Hematopoietic multipotent progenitor cell treated with erythropoietin and hydrocortisone succinate and interleukin-3 and kit ligand, for 17 days (in vitro differentiated cells): Measurements from ENCODE around the gene DUSP10.

Experiments
- DNase-seq: peaks from one replicate; pipeline ENCODE4 v3.0.0-alpha.2; 2015; ENCODE audit warnings: low spot score

The DUSP10 gene

DNA sequence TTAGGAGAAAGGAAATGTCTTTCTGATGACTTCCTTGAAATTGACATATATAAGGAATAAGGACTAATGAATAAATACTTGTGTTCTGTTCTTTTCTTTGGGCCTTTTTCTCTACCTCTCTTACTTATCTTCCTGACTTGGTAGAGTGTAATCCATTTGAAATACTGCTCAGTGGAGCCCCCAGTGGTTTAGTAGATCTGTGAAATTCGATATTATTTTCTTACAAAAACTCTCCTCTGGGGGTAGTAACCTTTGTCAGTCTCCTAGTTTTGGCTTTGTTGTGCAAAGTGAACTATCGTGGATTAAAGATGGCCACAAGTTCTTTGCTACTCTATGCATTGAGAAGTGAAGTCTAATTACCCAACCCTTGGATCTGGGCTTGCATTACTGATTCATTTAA is 48.8 kb downstream of the DUSP10 start:
- no peak for DNase-seq

DNA sequence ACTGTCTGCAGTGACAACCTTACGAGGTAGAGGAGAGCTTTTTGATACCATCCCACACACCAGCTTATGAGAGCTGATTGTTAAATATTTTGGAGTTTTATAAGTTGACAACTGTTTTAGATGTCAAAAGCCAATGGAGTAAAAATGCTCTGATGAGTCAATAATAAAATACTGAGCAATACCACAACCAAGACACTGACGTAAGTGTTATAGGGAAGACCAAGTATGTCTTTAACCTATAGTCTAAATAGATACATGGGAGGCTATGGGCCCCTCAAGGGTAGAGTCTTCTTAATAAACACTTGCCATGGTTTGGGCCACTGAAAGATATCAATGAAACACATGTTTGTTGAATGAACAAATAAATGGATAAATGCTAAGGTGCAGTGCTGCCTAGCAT is 49.2 kb downstream of the DUSP10 start:
- no peak for DNase-seq

DNA sequence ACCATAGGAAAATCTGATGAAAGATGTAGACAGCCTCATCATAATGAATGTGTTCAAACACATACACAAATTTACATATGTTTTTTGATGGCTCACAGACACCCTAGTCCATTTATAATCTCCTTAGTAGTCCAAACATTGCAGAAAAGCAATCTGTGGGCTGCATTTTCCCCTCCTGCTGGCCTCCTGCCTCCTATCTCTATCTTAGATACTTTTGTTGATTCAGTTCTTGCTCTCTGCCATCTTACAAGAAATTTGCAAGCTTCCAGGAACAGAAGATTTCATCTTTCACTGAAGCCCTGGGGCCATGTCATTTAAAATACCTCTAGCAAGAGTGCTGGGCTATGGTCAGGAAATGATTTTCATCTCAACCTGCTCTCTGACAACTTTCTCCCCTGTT is 50.6 kb downstream of the DUSP10 start:
- DNase-seq = no peak

GRCh38 chr1:221690858-221691257 is 51.0 kb downstream of the DUSP10 start:
- no peak for DNase-seq

- DNase-seq = no peak
Measured at GRCh38 chr1:221689138-221689537, 52.8 kb downstream of the DUSP10 start.

- no peak for DNase-seq
Measured at GRCh38 chr1:221688488-221688843, 53.4 kb downstream of the DUSP10 start.

DNA sequence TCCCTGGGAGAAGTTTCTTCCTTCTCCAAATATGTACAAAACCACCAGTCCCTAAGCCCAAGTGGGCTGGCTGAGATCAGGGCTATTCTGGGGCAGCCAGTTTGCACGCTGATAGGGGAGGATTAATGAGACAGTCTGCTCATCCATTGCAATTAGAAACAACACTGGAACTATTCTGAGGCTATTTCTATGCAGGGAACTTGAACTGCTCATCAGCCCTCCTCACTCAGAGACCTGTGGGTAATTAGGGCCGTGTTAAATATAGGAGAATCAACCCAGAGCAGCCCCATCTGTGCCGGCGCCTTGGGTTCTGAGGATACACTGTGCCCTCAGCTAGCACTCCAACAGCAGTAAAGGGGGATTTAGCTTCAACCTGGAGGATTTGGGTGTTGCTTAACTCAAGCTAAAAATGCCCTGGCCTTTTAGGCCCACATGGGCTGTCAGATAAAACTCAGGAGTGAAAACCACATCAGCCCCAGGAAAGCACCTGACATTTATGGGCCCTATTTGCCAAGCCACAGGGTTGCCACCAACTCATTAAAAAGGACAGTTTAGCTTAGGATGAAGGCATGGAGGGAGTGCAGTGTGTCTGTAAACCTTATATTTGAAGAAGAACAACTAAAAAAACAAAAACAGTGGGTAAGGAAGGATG is 53.9 kb downstream of the DUSP10 start:
- DNase-seq = no peak

DNA sequence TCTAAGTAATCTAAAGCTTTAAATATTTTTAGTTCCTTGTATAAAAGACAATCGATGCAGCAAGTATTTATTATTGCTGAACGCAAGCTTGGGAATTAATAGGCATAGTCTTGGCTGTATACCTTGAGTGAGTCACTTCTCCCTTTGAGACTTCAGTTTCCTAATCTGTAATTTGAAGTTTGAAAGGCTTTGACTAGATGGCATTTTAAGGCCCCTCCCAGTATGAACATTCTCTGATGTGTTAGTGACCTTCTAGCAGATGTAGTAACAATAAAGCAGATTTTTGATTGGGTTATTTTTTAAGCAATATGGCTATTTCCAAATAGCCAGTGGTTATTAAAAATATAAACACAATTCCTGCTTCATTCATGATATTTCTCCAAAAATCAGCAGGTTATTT is 58.2 kb downstream of the DUSP10 start:
- DNase-seq = no peak

DNA sequence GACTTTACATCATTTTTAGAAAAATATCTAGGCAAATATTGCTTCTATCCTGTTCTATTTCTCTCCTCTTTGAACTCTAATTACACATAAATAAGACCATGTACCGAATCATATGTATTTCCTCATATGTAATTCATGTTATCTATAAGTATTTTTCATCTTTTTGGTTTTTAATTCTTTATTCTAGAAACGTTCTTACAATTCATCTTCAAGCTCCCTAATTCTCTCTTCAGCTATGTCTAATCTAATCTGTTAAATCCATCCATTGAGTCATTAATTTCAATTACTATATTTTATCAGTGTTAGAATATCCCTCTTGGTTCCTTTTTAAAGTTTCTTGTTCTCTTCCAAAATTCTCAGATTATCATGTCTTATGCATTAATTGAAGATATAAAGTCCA is 61.8 kb downstream of the DUSP10 start:
- no peak for DNase-seq

DNA sequence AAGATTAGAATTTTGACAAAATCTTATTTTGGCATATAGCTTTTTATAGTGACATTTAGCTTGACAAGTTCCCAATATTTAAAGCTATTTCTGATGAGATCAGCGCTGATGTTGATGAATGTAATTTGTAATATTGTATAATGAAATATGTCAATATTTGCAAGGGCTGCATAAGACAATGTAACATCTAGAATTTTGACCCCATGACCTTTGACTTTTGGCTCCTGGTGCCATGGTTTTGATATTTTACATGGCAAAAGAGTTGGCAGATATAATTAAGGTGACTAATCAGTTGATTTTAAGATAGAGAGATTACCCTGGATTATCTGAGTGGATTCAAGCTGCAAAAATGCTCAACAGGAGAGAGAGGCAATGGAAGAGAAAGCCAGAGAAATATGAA is 63.9 kb downstream of the DUSP10 start:
- DNase-seq = no peak

GRCh38 chr1:221675880-221676800 is 65.7 kb downstream of the DUSP10 start:
- no peak for DNase-seq

GRCh38 chr1:221672965-221673364 is 68.9 kb downstream of the DUSP10 start:
- DNase-seq = no peak

- DNase-seq = no peak
Measured at GRCh38 chr1:221672239-221672645, 69.6 kb downstream of the DUSP10 start.

- no peak for DNase-seq
Measured at GRCh38 chr1:221670081-221670480, 71.8 kb downstream of the DUSP10 start.

DNA sequence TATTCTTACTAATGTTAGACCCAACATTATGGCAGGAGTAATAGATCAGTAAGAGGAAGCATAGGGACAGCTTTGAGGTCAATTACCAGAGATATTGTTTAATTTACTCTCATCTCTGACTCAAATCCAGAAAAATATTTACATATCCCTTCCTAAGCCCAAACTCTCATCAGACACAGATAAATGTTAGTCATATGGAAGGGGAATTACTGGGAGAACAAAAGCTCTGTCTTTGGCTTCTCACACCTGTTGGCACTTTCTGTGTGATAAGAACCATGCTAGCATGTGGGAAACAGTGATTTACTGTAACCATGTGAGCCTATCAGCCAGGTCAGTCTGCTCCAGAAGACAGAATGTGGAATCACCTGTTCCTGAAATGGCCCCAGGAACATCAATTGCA is 72.4 kb downstream of the DUSP10 start:
- no peak for DNase-seq

DNA sequence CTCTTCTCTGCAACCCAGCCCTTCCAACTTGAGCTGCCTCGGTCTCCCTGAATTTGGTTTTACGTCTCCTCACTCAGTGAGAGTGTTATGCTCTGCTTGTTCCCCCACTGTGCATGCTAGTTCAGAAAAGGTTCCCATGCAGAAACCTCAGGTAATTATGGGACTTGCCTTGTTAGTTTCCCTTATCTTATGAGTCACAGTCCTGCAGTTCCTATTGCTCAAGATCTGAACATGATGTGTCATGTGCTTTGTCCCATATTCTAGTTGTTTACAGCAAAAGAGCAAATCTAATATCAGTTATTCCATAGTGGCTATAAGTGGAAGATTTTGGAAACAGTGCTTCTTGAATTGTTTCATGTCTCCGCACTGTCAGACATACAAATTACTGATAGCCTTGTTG is 74.4 kb downstream of the DUSP10 start:
- DNase-seq = no peak

DNA sequence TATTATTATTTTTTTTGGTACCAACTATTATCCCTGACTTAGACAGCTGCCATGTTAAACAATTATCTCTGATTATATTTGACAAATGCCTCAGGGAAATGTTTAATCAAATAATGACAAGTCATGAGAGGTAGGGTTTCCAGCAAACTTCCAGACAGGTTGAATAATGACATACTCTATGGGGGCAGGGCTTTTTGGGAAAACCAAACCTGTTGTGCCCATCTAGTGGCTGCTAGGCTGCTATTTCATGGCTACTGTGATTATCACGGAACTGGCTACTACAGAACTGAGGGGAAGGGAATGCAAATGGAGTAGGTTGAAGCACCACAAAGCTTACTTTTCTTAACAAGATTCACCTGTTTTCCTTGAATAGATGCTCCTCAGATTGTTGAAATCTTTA is 77.6 kb downstream of the DUSP10 start:
- no peak for DNase-seq

DNA sequence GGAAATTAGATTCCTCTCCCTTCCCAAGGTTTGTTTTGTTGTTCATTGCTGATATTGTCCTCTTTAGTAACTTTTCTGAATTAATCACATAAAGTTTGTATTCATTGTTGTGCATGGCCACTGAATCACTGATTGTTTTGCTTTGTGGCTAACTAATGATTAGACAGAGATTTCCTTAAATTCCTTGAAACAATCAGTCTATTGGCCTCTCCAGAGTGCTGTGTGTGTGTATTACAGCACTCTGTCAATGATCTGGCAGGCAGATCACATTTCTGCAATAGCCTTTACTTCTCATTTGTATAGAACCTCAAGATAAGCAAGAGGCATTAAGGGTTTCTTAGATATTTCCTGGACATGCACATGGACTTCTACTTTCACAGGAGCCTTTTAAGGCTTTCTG is 78.6 kb downstream of the DUSP10 start:
- DNase-seq = no peak

GRCh38 chr1:221655766-221656305 is 86.1 kb downstream of the DUSP10 start:
- DNase-seq = no peak
